A673 (cell line): ENCODE measurements around the gene TBXAS1.

Source experiments
- CTCF ChIP-seq: fragments of 300-800, 200-600 bp; sonication (generic); conservative IDR thresholded peaks from 2 replicates; pipeline ENCODE4 v1.5.1; 2017; ENCODE audit warnings: low read depth, mild to moderate bottlenecking, antibody characterized with exemption, low read length, moderate library complexity, mixed read lengths
- EZH2 ChIP-seq: fragments of 200-600 bp; sonication (generic); IDR thresholded peaks from 2 replicates; pipeline ENCODE4 v1.6.1; 2017; ENCODE audit warnings: borderline replicate concordance, low read depth, mild to moderate bottlenecking, mixed read lengths, antibody characterized with exemption, low read length; ENCODE audit not compliant: poor library complexity, severe bottlenecking

- TF ChIP-seq CTCF = no peak
- no peak for TF ChIP-seq EZH2
Measured at GRCh38 chr7:139960157-139960556, 131.1 kb downstream of the TBXAS1 start.
